Measurements from ENCODE around the gene OR10J1.
"Not testable (repeated sequence)": the region's sequence is repeated elsewhere in the genome, so short reads cannot be mapped to it uniquely, and the experiment has no call there.

The OR10J1 gene
- total RNA-seq: 0 reads per million in 2 donors

DNA sequence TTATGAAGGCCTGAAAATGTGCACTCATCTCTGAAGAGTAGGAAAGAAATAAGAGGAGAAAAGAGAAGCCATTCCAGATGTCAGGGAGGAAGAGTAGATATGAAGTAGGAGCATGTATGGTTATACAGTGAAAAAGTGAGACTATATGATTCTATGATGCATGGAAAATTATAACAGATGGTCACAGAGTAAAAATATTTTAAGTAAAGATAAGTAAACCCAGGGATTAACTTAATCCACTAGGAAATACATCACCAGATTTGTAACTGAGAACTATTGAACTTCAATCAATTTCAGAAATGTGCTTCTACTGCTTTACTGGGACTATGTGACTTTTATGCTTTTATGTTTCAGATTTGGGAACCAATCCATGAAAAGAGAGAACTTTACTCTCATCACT is at the start of gene OR10J1:
TSS of gene OR10J1 (plus strand) at position 301 of the 400 bp plus-strand sequence. CDS start at position 371, 70 bp downstream.
- no peak for DNase-seq

DNA sequence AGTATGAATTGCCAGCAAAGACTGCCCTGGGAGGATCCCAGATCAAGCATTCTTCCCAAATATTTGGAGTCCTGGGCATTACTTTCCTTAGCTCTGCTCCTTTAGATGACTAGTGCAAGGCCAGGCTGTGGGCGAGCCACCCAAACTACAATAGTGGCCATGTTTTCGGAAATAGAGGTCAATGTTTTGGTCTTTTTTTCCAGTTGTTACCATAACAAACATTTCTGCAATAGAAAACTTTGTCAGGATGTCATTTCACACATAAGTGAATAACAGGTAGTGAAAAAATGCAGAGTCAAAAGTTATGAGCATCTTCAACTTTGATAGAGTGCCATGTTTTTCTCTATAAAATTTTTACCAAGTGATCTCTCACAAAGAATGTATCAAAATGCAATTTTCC is 32.7 kb upstream of the OR10J1 start:
- DNase-seq: no peak

DNA sequence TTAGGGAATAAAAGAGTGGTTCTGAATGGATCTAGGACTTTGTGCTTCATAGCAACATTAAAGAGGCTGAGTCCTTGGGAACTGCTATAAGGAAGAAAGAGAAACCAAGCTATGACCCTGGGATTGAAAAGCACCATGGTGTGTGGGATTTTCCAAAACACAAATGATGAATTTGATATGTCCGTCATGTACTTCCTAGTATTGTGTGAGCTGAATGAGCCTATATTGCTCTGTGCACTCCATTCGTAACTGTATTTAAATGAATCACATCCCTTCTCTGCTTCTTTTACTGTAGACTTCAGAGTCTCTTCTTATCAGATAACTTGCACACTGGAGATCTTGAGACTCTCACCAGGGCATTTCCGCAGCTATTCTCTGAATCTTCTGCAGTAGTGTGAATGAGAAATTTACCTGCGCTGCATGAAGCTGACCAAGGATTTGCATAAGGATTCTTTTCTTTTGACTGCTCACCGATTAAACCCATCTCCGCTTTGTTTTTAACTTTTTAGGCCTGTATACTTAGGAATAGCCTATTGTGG is 30.6 kb upstream of the OR10J1 start:
- DNase-seq: no peak

DNA sequence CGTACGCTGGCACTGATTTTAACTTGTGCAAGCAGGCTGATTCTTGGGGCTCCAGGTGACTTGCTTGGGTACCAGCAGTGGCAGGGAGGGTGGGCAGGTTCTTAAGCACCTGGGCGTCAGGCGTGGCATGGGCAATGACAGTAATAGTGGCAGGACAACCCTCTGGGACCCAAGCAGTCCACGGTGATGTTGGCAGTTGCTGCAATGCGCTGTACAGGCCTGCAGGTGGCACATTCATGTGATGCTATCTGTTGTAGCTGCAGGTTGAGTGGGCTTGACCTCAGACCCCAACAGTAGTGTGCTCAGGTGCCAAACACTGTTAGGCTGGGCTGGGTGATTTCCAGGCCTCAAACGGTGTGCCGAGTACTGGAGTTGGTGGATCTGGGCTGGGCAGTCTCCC is 17.7 kb upstream of the OR10J1 start:
- DNase-seq: no peak

- DNase-seq: no peak
Observed at GRCh38 chr1:159428536-159428935, 11.0 kb upstream of the OR10J1 start.

DNA sequence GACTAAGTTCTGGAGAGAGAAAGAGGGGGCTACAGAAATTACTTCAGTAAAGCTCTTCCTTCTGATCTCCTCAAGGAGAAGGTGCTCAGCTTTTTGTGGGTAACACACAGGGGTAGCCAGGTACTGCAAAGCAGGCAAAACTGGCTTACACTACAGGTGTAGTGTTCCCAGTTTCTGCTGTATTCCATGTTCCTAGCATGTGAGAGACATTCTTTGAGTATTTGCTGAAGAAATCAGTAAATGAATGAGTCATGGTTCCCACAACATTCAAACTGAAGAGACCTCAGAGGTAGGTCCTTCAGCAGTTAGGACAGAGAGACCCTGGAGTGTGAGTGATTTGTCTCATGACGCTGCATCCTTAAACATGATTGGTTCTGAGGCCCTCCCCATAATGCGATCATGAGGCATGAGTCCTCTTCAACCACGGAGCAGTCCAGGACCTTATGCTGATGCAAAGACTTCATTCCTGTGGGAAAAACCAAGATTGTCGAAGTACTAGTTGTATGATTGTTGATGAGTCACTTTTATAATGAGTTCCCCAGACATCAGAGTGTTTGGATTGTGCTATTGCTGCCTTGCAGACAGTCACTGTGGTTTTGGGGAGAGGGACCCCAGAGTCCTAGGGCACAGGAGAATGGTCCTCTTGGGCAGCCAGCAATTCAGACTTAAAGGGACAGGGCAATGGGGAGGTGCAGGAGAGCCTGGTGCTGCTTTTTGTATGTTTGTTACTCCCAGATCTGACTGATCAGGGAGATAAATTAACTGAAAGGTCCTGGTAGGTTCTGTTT is 10.3 kb upstream of the OR10J1 start:
- DNase-seq: no peak

DNA sequence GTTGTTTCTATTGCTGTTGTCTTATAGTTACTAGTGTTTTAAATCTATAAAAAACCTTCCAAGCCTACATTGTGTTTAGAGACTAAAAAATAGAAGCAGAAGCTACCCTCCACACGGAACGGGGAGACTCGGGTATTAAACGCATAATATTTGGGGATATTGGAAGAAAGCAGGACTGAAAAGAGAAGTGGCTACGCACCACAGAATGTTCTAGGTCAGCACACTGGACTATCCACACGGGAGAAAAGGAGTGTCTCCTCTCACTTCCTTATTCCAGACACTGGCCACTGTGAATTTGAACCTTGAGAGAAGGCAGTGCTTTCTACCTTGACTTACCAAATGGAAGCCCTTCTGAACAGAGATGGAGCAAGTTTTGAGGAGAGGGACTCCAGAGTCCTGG is 8.5 kb upstream of the OR10J1 start:
- no peak for DNase-seq

- DNase-seq: no peak
Observed at GRCh38 chr1:159431904-159432303, 7.6 kb upstream of the OR10J1 start, which contains the start of gene OR10J4. OR10J4 (plus strand) TSS chr1:159432204.

- DNase-seq: no peak
Observed at GRCh38 chr1:159436469-159436868, 3.1 kb upstream of the OR10J1 start.

DNA sequence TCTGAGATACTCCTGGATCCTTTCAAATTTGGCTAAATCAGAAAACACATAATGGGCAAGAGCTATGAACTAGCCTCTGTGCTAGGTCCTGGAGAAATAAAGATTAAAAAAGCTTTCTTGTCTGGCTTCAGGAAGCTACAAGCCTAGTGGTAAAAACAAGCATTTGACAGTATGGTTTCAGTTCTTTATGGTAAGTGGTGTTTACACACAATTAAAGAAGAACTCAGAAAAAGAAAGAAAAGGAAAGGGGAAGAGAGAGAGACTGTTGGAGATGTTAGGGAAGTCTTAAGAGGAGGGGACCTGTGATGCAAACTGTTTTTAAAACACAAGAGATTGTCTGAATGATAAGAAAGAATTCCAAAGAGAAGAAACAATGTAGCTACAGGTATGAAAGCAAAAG is 1.8 kb downstream of the OR10J1 start:
- no peak for DNase-seq

- no peak for DNase-seq
Observed at GRCh38 chr1:159442428-159442827, 2.9 kb downstream of the OR10J1 start.

GRCh38 chr1:159443066-159443750 is 3.7 kb downstream of the OR10J1 start:
- DNase-seq: no peak

- DNase-seq: no peak
Observed at GRCh38 chr1:159444511-159444910, 5.0 kb downstream of the OR10J1 start.

DNA sequence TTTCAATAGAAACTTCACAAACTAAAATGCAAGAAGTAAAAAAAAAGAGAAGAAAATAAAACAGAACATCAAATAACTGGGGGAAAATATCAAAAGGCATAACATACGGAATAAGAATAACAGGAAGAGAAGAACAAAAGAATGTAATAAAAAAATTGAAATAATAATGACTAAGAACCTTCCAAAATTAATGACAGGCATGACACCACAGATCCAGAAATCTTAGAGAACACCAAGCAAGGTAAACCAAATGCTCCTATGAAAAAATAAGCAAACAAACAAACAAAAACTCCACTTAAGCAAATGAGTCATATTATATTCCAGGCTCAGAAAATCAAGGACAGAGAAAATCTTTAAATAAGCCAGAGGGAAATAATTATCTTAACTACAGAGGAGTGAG is 8.7 kb downstream of the OR10J1 start:
- DNase-seq: no peak

- DNase-seq: not testable (repeated sequence)
Observed at GRCh38 chr1:159449605-159450004, 10.1 kb downstream of the OR10J1 start.

- no peak for DNase-seq
Observed at GRCh38 chr1:159459551-159459950, 20.0 kb downstream of the OR10J1 start.

GRCh38 chr1:159465191-159465603 is 25.7 kb downstream of the OR10J1 start:
- no peak for DNase-seq

GRCh38 chr1:159468321-159468720 is 28.8 kb downstream of the OR10J1 start:
- DNase-seq: no peak

DNA sequence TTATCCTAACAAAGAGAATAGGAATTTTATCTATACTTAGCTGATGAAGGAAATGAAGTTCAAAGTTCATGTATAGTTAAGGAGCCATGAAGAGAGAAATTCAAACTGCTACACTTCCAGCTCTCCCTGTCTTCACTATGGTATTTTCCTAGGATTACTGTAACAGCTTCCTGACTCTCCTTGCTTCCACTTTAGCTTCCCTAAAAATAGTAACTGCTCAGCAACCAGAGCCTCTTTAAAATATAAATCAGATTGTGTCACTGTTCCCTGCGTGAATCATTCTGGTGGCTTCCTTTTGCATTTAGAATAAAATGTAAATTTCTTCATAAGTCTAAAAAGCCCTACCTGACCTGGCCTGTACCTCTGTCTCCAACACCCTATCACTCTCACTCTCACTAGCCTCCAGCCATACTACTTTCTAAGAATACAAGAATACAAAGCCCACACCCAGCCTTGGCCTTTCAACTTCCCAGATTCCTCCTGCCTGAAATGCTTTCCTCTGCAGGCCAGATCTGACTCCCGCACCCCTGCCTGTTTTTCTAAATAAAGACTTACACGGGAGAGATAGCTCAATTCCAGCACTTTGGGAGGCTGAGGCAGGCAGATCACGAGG is 30.5 kb downstream of the OR10J1 start:
- DNase-seq: no peak

GRCh38 chr1:159473335-159473734 is 33.8 kb downstream of the OR10J1 start:
- no peak for DNase-seq

DNA sequence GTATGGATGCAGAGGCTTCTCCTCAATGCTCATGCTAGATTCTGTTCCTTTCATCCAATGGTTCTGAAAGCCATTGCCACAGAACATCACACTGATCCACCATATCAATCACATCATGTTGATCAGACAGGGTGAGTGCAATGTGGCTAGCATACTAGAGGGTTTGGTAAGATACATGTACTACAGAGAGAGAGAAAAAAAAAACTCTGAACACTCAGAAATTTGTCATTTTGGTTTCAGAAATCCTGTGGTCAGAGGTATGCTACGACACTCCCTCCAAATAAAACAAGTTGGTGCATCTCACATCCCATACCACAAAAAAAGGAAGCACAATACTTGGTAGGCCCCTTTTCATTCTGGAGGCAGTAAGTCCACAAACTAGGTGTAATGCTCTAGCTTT is 35.4 kb downstream of the OR10J1 start:
- DNase-seq: no peak

DNA sequence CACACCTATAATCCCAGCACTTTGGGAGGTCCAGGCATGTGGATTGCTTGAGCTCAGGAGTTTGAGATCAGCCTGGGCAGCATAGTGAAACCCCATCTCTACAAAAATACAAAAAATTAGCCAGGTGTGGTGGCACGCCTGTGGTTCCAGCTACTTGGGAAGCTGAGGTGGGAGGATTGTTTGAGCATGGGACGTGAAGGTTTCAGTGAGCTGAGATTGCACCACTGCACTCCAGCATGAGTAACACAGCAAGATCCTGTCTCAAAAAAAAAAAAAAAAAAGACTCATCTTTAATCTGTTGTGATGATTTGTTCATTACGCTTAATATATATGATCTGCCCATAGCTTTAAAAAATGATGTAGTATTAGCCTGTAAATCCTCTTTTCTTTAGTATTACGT is 44.0 kb downstream of the OR10J1 start:
- DNase-seq: no peak

All from activated gamma-delta T cell (primary cell).